ENCODE results near the gene MAGEA4.

- TF ChIP-seq, protein P1, sequence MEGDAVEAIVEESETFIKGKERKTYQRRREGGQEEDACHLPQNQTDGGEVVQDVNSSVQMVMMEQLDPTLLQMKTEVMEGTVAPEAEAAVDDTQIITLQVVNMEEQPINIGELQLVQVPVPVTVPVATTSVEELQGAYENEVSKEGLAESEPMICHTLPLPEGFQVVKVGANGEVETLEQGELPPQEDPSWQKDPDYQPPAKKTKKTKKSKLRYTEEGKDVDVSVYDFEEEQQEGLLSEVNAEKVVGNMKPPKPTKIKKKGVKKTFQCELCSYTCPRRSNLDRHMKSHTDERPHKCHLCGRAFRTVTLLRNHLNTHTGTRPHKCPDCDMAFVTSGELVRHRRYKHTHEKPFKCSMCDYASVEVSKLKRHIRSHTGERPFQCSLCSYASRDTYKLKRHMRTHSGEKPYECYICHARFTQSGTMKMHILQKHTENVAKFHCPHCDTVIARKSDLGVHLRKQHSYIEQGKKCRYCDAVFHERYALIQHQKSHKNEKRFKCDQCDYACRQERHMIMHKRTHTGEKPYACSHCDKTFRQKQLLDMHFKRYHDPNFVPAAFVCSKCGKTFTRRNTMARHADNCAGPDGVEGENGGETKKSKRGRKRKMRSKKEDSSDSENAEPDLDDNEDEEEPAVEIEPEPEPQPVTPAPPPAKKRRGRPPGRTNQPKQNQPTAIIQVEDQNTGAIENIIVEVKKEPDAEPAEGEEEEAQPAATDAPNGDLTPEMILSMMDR (IDR thresholded peaks at IDR 0.05) = no peak
- no peak for TF ChIP-seq EZH2 (IDR thresholded peaks at IDR 0.05; ENCODE audit: borderline replicate concordance, insufficient read depth, low read depth, low read length, poor library complexity, severe bottlenecking)
Observed at GRCh38 chrX:151954730-151955129, 42.0 kb downstream of the MAGEA4 start.
